SKM-1 (cell line): ENCODE data around the gene SMYD1.

Source experiments
- DNase-seq: peaks from one replicate; lab custom pipeline; 2025; ENCODE audit not compliant: unreplicated experiment; lab: John Stamatoyannopoulos, UW

SMYD1 gene

DNA sequence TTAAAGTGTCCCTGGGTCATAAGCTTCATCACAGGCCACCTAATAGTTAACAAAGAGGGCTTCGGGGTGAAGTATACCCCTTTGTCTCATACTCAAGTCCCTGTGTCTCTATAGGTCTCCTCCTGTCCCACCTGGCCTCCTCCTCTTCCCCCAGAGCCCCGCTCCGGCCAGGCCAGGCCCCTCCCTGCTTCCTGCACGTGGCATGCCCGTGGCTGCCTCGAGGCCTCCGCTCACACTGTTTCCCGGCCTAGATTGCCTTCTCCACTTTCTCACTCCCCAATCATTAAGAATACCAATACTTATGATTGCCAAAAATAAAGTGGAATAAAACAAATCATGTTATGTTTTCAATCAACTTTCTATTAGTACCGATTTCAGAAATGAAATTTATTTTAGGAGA is 18.8 kb downstream of the SMYD1 start:
- no peak for DNase-seq

DNA sequence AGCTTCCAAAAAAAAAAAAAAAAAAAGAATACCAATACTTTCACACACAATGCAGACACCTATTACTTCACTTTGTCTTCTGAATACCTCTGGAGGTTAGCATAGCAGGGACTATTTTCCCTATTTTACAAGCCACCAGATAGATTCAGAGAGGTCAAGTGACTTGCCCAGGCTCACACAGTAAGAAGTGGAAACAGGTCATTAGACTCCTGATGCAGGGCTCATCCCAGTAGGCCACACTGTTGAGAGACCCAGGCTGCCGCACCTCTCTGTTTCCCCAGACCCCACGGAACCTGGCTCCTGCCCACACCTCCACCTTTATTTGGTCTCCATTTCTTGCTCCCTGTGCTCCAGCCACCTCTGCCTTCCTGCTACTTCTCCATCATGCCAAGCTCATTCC is 19.4 kb downstream of the SMYD1 start:
- DNase-seq = no peak

DNA sequence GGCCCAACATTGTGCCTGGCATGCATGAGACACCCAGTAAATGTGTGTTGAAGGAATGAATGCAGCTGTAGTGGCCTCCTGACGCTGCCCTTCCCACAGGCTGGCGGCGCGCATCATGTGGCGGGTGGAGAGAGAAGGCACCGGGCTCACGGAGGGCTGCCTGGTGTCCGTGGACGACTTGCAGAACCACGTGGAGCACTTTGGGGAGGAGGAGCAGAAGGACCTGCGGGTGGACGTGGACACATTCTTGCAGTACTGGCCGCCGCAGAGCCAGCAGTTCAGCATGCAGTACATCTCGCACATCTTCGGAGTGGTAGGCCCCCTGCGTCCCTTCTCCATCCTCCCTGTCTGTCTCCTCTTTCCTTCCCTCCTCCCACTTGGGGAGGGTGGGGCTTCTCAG is 20.1 kb downstream of the SMYD1 start:
- no peak for DNase-seq

DNA sequence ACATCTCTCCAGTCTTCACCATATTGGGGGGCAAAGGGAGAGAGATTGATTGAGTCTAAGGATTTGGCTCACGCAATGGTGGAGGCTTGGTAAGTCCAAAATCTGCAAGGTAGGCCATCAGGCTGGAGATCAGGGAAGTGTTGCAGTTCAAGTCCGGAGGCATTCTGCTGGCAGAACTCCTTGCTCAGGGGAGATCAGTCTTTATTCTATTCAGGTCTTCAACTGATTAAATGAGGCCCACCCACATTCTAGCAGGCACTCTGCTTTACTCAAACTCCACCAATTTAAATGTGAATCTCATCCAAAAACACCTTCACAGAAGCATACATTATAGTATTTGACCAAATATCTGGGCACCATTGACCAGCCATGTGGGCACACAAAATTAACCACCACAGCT is 21.4 kb downstream of the SMYD1 start:
- DNase-seq = no peak

DNA sequence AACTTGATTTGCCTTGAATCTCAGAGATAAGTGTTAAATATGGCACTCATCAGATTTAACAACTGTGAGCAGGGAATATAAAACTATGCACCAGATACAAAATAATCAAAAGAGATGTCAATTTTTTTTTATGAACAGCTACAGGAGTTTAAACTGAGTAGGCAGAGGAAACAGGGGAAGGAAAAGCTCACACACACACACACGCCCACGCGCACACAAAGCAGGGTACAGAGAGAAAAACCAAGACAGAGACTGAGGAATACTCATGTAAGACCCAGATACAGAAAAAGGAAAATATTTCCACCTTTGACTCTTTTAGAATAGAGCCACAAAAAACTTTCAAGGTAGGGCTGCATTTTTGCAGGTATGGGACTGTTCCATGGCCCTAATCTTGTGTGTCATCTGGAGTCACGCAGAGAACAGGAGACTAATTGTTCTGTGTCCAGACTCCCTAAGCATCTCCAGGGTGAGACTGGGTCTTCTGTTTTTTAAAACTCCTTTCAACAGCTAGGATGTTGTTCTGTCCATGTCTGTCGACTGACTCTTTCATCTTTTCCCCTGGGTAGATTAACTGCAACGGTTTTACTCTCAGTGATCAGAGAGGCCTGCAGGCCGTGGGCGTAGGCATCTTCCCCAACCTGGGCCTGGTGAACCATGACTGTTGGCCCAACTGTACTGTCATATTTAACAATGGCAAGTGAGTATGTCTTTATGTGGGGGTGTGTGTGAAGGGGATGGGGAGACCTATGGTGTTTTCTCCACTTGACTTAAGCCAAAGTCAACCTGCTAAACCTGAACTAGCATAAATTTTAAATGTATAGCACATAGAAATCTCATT is 23.0 kb downstream of the SMYD1 start:
- DNase-seq = no peak

DNA sequence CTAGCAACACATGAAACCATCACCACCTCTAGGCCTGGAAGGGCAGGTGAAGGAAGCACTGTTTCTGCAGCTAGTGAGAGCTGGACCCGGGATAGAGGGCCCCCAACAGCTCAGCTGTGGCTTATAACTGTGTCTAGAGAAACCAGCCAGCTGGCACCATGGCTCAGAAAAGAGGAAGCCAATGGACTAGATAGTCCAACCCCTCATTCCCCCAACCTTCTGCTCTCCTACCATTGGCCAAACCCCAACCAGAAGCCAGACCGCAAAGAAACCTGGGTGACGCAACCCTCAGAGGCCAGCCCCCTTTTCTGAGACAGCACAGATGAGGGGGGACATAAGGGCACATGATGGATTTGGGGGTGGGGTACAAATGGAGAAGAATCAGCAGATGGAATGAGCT is 24.3 kb downstream of the SMYD1 start:
- peak; percentile 66 for DNase-seq

DNA sequence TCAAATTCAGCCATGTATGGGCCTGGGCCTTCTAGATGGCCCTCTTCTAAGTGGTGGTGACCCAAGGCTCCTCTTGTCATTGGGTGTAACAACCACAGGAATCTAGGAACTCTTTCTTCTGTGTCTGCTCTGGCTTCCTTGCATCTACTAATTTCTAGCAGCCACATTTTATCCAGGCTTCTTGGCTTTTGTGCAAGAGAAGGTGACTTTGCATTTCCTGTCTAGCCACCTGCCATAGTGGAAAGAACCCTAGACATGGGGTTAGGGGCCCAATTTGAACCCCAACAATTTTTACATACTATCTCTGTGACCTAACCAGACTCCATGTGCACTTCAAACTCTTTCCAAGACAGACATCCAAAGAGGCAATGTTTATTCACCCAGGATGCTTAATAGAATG is 25.1 kb downstream of the SMYD1 start:
- no peak for DNase-seq

DNA sequence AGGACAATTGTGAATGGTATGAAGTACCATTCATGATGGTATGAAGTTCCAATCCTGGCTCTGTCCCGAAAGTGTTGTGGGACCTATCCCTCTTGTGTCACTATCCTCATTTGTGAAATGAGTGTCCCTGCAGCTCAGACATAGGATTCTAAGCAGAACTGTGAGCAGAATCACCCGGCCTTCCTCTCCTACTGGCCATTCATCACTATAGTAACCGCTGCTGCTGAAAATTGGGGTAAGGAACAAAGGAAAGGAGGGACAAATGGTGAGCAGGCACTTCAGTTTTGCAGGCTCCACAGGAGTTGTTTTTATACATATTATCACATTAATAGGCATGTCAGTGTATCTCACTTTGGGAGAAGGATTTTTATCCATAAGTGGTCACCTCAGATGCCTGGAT is 27.4 kb downstream of the SMYD1 start:
- DNase-seq = no peak

DNA sequence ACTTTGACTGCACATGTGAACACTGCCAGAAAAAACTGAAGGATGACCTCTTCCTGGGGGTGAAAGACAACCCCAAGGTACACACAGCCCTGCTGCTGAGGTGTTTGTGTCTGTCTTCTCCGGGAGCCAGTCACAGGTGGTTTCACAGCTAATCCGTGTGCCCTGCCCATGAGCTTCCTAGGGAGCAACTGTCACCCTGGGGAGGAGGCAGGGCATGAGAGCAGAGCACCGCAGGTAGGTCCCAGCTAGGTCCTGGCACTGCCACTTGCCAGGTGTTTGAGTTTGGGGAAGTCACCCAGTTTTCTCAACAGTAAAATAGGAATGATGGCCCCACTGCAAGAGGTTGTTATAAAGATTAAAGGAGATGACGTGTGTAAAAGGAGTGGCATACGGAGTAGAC is 29.1 kb downstream of the SMYD1 start:
- DNase-seq = no peak

DNA sequence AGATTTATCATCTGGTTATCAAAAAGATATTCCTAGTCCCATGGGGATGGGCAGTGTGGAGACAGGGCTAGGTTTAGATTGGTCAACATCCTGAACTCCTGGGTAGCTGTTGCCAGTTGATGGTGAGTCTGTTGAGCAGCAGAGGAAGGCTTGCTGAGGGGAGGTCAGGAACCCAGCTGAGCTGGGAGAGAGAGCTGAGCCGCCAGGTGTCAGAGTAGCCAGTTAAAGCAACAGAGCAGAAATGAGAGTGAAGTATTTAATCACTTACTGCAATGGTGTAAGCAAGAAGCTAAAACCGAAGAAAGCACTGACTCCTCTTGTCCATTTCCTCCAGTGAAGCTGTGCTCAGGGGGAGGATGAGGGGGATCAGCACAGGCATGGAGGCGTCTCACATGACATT is 29.6 kb downstream of the SMYD1 start:
- DNase-seq = no peak

DNA sequence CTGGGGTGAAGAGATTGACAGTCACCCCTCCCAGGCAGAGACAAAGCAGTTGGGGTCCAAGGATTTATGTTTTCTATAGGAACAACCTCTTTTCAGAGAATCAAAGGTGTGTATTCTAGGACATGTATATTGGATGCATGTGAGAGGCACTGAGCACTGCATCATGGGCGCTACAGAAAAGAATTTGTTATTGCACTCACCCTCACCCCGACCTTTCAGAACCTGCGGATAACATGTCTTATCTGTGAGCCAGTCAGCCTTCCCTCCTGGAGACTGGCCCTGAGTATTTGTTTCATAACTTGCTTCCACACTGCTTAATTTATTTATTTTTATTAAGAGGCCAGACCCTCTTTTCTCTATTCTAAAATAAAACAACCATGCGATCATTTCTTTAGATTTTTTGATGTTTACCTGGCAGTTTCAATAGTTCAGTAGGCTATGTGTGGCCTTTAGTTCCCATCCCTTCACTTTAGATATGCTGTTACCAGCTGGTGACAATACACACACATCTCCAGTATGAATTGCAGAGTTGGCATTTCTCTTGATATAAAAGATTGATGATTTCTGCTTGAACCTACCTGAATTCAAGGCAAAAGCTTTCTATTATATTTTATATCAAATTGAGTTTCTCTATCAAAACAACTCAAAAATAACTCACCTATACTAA is 30.4 kb downstream of the SMYD1 start:
- DNase-seq = no peak

DNA sequence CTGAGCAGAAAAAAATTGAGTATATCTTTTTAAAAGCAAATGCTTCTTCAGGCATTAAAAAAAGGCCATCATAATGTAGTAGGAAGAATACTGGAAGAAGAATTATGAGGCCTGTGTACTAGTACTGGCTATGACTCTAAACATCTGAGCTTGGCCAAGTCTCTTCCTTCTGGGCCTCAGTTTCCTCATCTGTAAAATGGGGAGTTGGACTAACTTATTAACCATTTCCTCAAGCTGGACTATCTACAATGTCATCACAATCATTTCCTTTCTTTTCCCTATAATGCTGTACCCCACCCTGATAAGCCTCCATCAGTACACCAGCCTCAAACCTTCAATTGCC is 30.9 kb downstream of the SMYD1 start:
- no peak for DNase-seq

DNA sequence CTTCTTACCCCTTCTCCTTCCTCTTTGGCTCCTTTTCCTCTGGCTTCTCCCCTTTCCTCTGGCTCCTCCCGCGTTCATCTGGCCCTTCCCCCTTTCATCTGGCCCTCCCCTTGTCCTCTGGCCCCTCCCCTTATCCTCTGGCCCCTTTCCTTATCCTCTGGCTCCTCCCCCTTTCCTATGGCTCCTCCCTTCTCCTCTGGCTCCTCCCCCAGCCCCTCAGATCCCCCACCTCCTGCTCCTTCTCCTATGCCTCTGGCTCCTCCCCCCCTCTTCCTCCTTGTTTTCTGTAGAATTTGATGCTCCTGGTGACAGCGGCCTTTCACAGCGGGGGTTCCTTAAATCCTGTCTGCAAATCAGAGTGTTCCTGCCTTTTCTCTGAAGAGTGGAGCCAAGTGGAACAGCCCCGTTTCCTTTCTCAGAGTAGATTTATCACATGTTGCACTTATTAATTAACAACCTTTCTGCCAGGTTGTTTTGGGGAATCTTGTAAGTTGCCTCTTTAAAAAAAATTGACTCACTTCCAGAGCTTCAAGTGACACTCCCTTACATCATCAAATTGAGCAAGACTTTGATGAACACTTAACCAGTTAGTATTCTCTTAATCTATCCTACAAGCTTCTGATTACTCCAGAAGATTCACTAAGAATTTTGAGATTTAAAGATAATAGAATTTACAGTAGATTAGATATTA is 32.3 kb downstream of the SMYD1 start:
- DNase-seq = no peak

DNA sequence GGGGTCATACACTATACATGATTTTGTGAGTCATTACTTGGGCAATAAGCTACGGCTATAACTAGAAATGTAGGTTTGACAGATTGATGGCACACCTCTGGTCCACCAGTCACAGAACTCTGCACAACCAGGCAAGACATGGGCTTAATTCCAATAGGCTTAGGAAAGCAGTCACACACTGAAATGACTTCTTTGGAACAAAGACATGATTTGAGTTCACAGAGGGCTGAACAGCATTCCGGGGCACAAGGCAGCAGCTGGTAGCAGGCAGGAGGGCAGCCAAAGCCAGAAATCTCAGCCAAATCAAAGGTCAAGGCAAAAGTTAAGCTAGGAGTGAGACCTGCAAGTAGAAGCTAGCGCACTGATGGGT is 32.8 kb downstream of the SMYD1 start:
- no peak for DNase-seq

DNA sequence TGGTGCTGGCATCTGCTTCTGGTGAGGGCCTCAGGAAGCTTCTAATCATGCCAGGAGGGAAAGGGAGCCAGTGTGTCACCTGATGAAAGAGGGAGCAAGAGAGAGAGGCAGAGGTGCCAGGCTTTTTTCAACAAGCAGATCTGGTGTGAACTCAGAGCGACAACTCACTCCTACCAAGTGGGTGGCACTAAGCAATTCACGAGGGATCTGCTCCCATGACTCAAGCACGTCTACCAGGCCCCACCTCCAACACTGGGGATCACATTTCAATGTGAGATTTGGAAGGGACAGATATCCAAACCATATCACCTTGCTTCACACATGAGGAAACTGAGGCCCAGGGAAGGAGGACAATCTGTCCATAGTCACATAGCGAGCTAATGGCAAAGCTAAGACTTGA is 41.2 kb downstream of the SMYD1 start:
- no peak for DNase-seq

DNA sequence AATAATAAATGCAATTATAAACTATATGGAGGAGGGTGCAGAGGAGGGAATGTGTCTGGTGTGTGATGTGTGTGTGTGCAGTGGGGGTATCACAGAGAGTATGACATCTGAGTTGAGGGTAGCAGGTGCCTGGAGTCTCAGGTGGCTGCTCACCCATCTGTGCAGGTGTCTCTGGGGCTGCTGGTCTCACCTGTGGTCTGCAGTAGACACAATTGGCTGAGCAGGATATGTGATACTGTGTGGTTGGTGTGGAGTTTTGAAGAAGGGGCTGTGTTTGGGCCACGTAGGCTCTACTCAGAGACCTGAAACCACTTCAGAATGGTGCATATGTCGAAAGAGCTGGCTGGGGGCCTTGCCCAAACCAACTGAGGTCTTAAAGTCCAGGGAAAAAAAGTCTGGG is 43.2 kb downstream of the SMYD1 start:
- no peak for DNase-seq

DNA sequence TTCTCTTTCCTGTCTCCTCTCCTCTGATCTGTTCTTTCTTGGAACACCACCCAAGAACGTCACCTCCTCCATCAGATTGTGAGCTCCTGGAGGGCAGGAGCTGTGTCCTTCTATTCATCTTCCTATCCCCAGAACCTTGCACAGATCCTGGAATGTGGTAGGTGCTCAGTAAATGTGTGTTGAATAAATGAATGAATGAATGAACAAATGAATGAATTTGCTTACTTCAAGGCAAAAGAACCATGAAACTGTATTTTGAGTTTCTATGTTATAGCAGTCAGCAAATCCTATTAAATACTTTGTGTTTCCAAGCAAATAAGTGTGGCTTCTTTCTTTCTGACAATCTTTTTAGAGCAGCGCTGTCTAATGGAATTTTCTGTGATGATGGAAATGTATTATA is 45.4 kb downstream of the SMYD1 start:
- DNase-seq = no peak

DNA sequence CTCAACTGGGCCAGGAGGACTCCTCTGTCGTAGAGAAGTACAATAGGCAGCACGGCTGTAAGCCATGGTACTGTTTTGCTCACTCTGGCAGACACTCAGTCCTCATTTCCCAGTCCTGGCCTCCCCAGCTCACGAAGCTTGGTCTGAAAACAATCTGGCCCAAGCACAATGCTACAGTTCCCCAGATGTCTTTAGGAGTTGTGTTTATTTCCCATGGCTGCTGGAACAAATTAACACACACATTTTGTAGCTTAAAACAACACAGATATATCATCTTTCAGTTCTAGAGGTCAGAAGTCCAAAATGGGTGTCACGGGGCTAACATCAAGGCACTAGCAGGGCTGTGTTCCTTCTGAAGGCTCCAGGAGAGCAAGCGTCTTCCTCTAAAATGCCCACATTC is 47.3 kb downstream of the SMYD1 start:
- no peak for DNase-seq

DNA sequence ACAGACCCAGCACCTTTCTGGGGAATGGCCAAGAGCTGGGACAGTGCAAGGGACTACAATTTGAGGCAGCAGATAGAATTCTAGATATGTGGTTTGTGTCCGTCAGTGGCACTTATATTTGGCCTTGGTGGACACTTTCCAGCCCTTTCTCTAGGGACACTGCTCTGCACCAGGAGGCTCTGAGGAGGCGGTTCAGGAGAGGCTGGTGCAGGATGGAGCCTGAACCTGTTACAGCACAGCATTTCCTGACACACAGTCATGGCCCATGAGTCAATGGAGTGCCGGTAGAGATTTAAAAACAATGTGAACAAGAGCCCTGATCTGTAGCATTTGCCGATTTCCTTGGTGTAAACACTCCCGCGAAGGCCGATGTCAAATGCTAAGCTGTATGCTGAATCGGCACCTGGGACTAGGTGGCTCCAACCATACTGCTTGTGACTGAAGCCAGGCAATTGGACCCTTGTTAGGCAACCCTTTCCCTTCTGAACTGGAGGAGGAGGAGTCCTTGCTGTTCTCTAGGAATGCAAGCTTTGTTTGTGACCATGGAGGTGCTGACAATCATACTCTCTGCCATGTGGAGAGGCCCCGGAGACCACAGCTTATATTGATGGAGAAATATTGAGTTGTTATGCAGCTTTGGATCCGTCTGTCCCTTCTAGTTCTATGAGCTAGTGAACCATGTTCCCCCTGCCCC is 48.3 kb downstream of the SMYD1 start:
- DNase-seq = no peak

DNA sequence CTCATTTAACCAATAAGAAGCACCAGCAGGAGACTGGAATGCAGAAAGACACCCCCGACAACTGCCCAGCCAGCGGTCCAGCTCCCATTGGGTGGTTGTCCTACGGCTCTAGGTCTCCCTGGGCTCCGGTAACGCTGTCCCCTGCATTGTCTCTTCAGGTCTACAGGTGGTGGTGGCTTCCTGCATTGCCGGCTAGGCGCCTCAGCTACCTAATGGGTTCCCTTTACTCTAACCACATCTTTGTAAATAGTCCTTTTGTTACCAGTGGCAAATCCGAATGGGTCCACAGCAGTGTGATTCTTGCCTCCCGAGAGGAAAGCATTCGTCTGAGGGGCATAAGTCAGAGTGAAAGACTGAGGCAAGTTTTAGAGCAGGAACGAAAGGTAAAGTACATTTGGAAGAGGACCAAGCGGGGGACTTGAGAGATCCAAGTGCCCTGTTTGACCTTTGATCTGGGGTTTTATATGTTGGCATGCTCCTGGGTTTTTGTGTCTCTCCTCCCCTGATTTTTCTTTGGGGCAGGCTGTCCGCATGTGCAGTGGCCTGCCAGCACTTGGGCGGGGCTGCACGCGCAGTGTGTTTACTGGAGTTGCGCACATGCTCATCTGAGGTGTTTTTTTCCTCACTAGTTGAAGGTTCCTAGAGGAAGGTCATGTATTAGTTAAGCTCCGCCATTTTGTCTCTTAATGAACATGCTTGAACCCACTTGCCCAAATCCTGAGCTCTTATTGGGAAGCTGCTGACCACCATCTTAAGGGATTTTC is 49.2 kb downstream of the SMYD1 start:
- no peak for DNase-seq

DNA sequence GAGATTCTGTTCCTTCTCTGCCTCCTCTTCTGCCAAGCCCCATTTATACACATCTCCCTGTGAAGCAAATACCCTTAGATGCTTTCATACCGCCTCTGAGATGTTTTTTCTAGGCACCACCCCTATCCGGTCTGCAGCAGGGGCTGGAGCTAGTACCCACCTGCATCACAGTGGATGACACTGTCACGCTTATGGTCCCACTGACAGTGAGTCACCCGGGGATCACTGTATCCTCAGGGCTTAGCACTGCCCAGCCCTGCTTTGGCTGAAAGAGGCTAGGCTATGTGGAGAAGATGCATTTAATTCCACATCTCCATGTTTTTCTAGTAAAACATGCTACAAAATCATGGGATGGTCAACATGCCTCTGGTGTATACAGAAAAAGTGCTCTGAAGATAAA is 50.3 kb downstream of the SMYD1 start:
- no peak for DNase-seq
